Gastrocnemius medialis (tissue), 4 donors: ENCODE data around the gene DKK1. TPM values are rescaled to one million over a fixed set of nuclear protein-coding genes. Genes with fewer than 3 reads are reported as not detected.

Source experiments
- ATAC-seq, 2 donors: fragments of 150-250 bp; one replicate each; pipeline ENCODE4 v1.9.1; 2016
- DNase-seq, 2 donors: peaks; one replicate each; pipeline ENCODE4 v3.0.0-alpha.2; 2019
- H3K27ac ChIP-seq, 4 donors: fragments of 200-600 bp; sonication (generic); 1 replicate in 1 of 4; 2 replicates in 3 of 4; pipeline ENCODE4 v1.5.1; 2016 to 2018; ENCODE audit warnings: mild to moderate bottlenecking in 2 of 4, moderate library complexity in 1 of 4
- H3K27me3 ChIP-seq, 3 donors: fragments of 200-600 bp; sonication (generic) in 2 of 3; 1 replicate in 1 of 3; 2 replicates in 2 of 3; pipeline versions ENCODE4 v1.5.1 to v1.6.0; 2016 to 2019; ENCODE audit warnings: mild to moderate bottlenecking in 1 of 3, moderate library complexity in 1 of 3
- H3K36me3 ChIP-seq, 2 donors: fragments of 200-600 bp; sonication (generic) in 1 of 2; one replicate each; pipeline ENCODE4 v1.5.1; 2017 to 2018
- H3K4me1 ChIP-seq, 2 donors: fragments of 200-600 bp; sonication (generic) in 1 of 2; one replicate each; pipeline ENCODE4 v1.5.1; 2016 to 2017; ENCODE audit warnings: mild to moderate bottlenecking in 2 of 2
- H3K4me3 ChIP-seq, 4 donors: fragments of 200-600 bp; sonication (generic) in 3 of 4; 1 replicate in 1 of 4; 2 replicates in 3 of 4; pipeline ENCODE4 v1.5.1; 2016 to 2019; ENCODE audit warnings: mild to moderate bottlenecking in 2 of 4
- H3K9me3 ChIP-seq, 3 donors: fragments of 200-600 bp; sonication (generic) in 2 of 3; 1 replicate in 1 of 3; 2 replicates in 2 of 3; pipeline ENCODE4 v1.5.1; 2016 to 2019
- CTCF ChIP-seq, 5 experiments: fragments of 450-650 bp in 3 of 5; fragments of 200-600 bp in 2 of 5; sonication (generic) in 2 of 5; IDR thresholded peaks in 4 of 5; conservative IDR thresholded peaks in 1 of 5; 1 replicate in 4 of 5; 2 replicates in 1 of 5; pipeline ENCODE4 v1.5.1; 2016 to 2019; ENCODE audit warnings: antibody characterized with exemption in 5 of 5, mild to moderate bottlenecking in 3 of 5, moderate library complexity in 3 of 5
- POLR2A ChIP-seq, 2 donors: fragments of 450-650 bp; IDR thresholded peaks; one replicate each; pipeline ENCODE4 v1.6.1; 2017; ENCODE audit warnings: antibody characterized with exemption in 2 of 2, mild to moderate bottlenecking in 2 of 2, moderate library complexity in 2 of 2
- in situ Hi-C, 4 donors: fragments of 200-750 bp; cut with MboI; loops; one replicate each; pipeline versions ENCODE4 v1.15.0 to v1.8.0; 2017; ENCODE audit warnings: low sequenced_read_pairs in 4 of 4
- intact Hi-C: fragments of 100-400 bp; cut with DNase I; formaldehyde crosslinking; loops from one replicate; pipeline ENCODE4 v1.15.1; 2023; ENCODE audit warnings: low total_unique reads
- total RNA-seq, 4 donors: library from RNA; depleted of rRNA; stranded (reverse); fragments of >200 nt; gene quantifications; one replicate each; pipeline versions ENCODE4 v1.1.0 to v1.2.3, GENCODE V29; 2016

Gene DKK1
- total RNA-seq, 4 donors from 2014 or later: 0.78 TPM; not detected in 3

- intact Hi-C loops: no loop called here
- DNase-seq: no peak
- peaks cover 0 to 8% of the 10 kb centered on the region in 2 donors for H3K36me3 ChIP-seq
- H3K27me3 ChIP-seq: no peaks in the 10 kb centered on the region
- in situ Hi-C loops: no loop called here
- no peak overlapping the region for H3K27ac ChIP-seq
- no peak overlapping the region for H3K4me3 ChIP-seq
- peaks cover 11 to 19% of the 10 kb centered on the region in 2 donors for H3K4me1 ChIP-seq
- no peaks in the 10 kb centered on the region for H3K9me3 ChIP-seq
- no peak for TF ChIP-seq POLR2A (IDR thresholded peaks at IDR 0.05)
- no peak for TF ChIP-seq CTCF (IDR thresholded peaks at IDR 0.05 in 4 of 5, conservative IDR thresholded peaks at IDR 0.05 in 1 of 5)
- ATAC-seq: no peak
Measured at GRCh38 chr10:52283174-52283573, 30.9 kb upstream of the DKK1 start.

- H3K4me1 ChIP-seq: peaks cover 19 to 25% of the 10 kb centered on the region in 2 donors
- no peak overlapping the region for H3K27ac ChIP-seq
- no peak for DNase-seq
- in situ Hi-C loops: no loop called here
- intact Hi-C loops: no loop called here
- no peaks in the 10 kb centered on the region for H3K9me3 ChIP-seq
- no peak for ATAC-seq
- H3K36me3 ChIP-seq: peaks cover 0 to 8% of the 10 kb centered on the region in 2 donors
- TF ChIP-seq CTCF (IDR thresholded peaks at IDR 0.05 in 4 of 5, conservative IDR thresholded peaks at IDR 0.05 in 1 of 5) (no peak), POLR2A (IDR thresholded peaks at IDR 0.05) (no peak)
- H3K27me3 ChIP-seq: no peaks in the 10 kb centered on the region
- no peak overlapping the region for H3K4me3 ChIP-seq
Measured at GRCh38 chr10:52284416-52285013, 29.6 kb upstream of the DKK1 start.

- DNase-seq (no peak), ATAC-seq (no peak)
- H3K4me1 ChIP-seq: peaks cover 12 to 16% of the 10 kb centered on the region in 2 donors
- no peaks in the 10 kb centered on the region for H3K27me3 ChIP-seq
- H3K9me3 ChIP-seq: no peaks in the 10 kb centered on the region
- H3K27ac ChIP-seq: no peak overlapping the region
- H3K36me3 ChIP-seq: no peaks in the 10 kb centered on the region
- intact Hi-C loops: no loop called here
- no peak overlapping the region for H3K4me3 ChIP-seq
- TF ChIP-seq POLR2A (IDR thresholded peaks at IDR 0.05): no peak
- no peak for TF ChIP-seq CTCF (IDR thresholded peaks at IDR 0.05 in 4 of 5, conservative IDR thresholded peaks at IDR 0.05 in 1 of 5)
- in situ Hi-C loops: no loop called here
Measured at GRCh38 chr10:52287866-52288265, 26.2 kb upstream of the DKK1 start.

- peaks cover 14 to 18% of the 10 kb centered on the region in 2 donors for H3K4me1 ChIP-seq
- H3K36me3 ChIP-seq: no peaks in the 10 kb centered on the region
- no peak for TF ChIP-seq POLR2A (IDR thresholded peaks at IDR 0.05)
- no peak for TF ChIP-seq CTCF (IDR thresholded peaks at IDR 0.05 in 4 of 5, conservative IDR thresholded peaks at IDR 0.05 in 1 of 5)
- no peaks in the 10 kb centered on the region for H3K27me3 ChIP-seq
- in situ Hi-C loops (no loop called here), intact Hi-C loops (no loop called here)
- H3K4me3 ChIP-seq: no peak overlapping the region
- DNase-seq: no peak
- H3K9me3 ChIP-seq: no peaks in the 10 kb centered on the region
- no peak for ATAC-seq
- H3K27ac ChIP-seq: no peak overlapping the region
Measured at GRCh38 chr10:52297747-52298146, 16.3 kb upstream of the DKK1 start.
